A673 (cell line): ENCODE measurements around the gene FSTL4. TPM values are rescaled to one million over a fixed set of nuclear protein-coding genes. Genes with fewer than 3 reads are reported as not detected.

Source experiments
- BruUV-seq: library from RNA; stranded (reverse); fragments of 400-500 nt; replicated peaks from 2 replicates; lab custom pipeline; 2021; lab: Mats Ljungman, UMichigan
- CTCF ChIA-PET: fragments of 300-600 bp; sonication (Branson Sonifier 250); formaldehyde crosslinking; loops from one replicate; lab custom pipeline; 2022; ENCODE audit warnings: antibody characterized with exemption; lab: Charles Lee
- POLR2A ChIA-PET: fragments of 300-600 bp; sonication (Branson Sonifier 250); formaldehyde crosslinking; loops from one replicate; lab custom pipeline; 2022; ENCODE audit warnings: antibody characterized with exemption; ENCODE audit not compliant: low non-redundant PET; lab: Charles Lee
- DNase-seq: peaks from one replicate; pipeline ENCODE4 v3.0.0-alpha.2; 2015; ENCODE audit warnings: low spot score
- H3K27ac ChIP-seq: fragments of 200-600 bp; sonication (generic); 2 replicates; pipeline ENCODE4 v1.5.1; 2016; ENCODE audit warnings: mixed run types, low read depth, mild to moderate bottlenecking, mixed read lengths, antibody characterized with exemption, low read length; ENCODE audit not compliant: poor library complexity, severe bottlenecking
- H3K27me3 ChIP-seq: fragments of 200-600 bp; sonication (generic); replicated peaks from 2 replicates; pipeline ENCODE4 v1.6.1; 2017; ENCODE audit warnings: mixed run types, low read depth, mild to moderate bottlenecking, mixed read lengths, antibody characterized with exemption, low read length; ENCODE audit not compliant: insufficient read depth, poor library complexity
- H3K36me3 ChIP-seq: fragments of 200-600 bp; sonication (generic); 2 replicates; pipeline ENCODE4 v1.6.1; 2016; ENCODE audit warnings: mixed run types, mild to moderate bottlenecking, mixed read lengths, antibody characterized with exemption, low read length; ENCODE audit not compliant: insufficient read depth, poor library complexity, severe bottlenecking
- H3K4me1 ChIP-seq: fragments of 200-600 bp; sonication (generic); 2 replicates; pipeline ENCODE4 v1.6.1; 2017; ENCODE audit warnings: mixed run types, mild to moderate bottlenecking, mixed read lengths, antibody characterized with exemption, low read length; ENCODE audit not compliant: insufficient read depth, poor library complexity, severe bottlenecking
- H3K4me3 ChIP-seq: fragments of 200-600 bp; sonication (generic); 2 replicates; pipeline ENCODE4 v1.5.1; 2016; ENCODE audit warnings: low read depth, mixed run types, mild to moderate bottlenecking, mixed read lengths, low read length; ENCODE audit not compliant: poor library complexity, severe bottlenecking
- H3K9me3 ChIP-seq: fragments of 200-600 bp; sonication (generic); 2 replicates; pipeline ENCODE4 v1.6.1; 2016; ENCODE audit warnings: mixed run types, low read depth, mild to moderate bottlenecking, mixed read lengths, antibody characterized with exemption, low read length; ENCODE audit not compliant: poor library complexity, severe bottlenecking
- CTCF ChIP-seq: fragments of 300-800, 200-600 bp; sonication (generic); conservative IDR thresholded peaks from 2 replicates; pipeline ENCODE4 v1.5.1; 2017; ENCODE audit warnings: low read depth, mild to moderate bottlenecking, antibody characterized with exemption, low read length, moderate library complexity, mixed read lengths
- EZH2 ChIP-seq: fragments of 200-600 bp; sonication (generic); IDR thresholded peaks from 2 replicates; pipeline ENCODE4 v1.6.1; 2017; ENCODE audit warnings: borderline replicate concordance, low read depth, mild to moderate bottlenecking, mixed read lengths, antibody characterized with exemption, low read length; ENCODE audit not compliant: poor library complexity, severe bottlenecking
- intact Hi-C: fragments of 100-400 bp; cut with micrococcal nuclease; formaldehyde crosslinking; loops from one replicate; pipeline ENCODE4 v1.10.0; 2022; ENCODE audit not compliant: unreplicated experiment
- total RNA-seq: library from RNA; stranded (reverse); gene quantifications from 2 replicates; pipeline ENCODE4 v1.2.3, GENCODE V29; 2021

The FSTL4 gene
- total RNA-seq, 1 experiment from 2014 or later = 0.86 TPM

- no peaks in the 10 kb centered on the region for H3K27me3 ChIP-seq
- TF ChIP-seq EZH2 (no peak), CTCF (no peak)
- BruUV-seq = no TSS peak
- no peaks in the 10 kb centered on the region for H3K36me3 ChIP-seq
- no peak for DNase-seq
- no peak overlapping the region for H3K4me3 ChIP-seq
- ChIA-PET CTCF (no interaction called here), POLR2A (interaction anchor here (0.7 kb wide), 1 partner anchor 613 kb away, joined by 3 read pairs; no protein-coding TSS in a partner anchor)
- H3K4me1 ChIP-seq = no peaks in the 10 kb centered on the region
- H3K27ac ChIP-seq = no peak overlapping the region
- no peaks in the 10 kb centered on the region for H3K9me3 ChIP-seq
- intact Hi-C loops = no loop called here
Observed at GRCh38 chr5:133471699-133472098, 140.6 kb downstream of the FSTL4 start.

- ChIA-PET CTCF (no interaction called here), POLR2A (interaction anchor here (0.7 kb wide), 1 partner anchor 614 kb away, joined by 3 read pairs; no protein-coding TSS in a partner anchor)
- Histone ChIP-seq H3K9me3 (no peaks in the 10 kb centered on the region), H3K4me1 (no peaks in the 10 kb centered on the region), H3K27me3 (no peaks in the 10 kb centered on the region), H3K27ac (no peak overlapping the region), H3K36me3 (no peaks in the 10 kb centered on the region), H3K4me3 (no peak overlapping the region)
- no peak for DNase-seq
- no TSS peak for BruUV-seq
- TF ChIP-seq CTCF (no peak), EZH2 (no peak)
- intact Hi-C loops = no loop called here
Observed at GRCh38 chr5:133470841-133471240, 141.5 kb downstream of the FSTL4 start.

GRCh38 chr5:133469846-133470245 lies 142.5 kb downstream of the FSTL4 start:
- H3K4me1 ChIP-seq = no peaks in the 10 kb centered on the region
- intact Hi-C loops = no loop called here
- no peak for DNase-seq
- no peaks in the 10 kb centered on the region for H3K9me3 ChIP-seq
- no peaks in the 10 kb centered on the region for H3K36me3 ChIP-seq
- H3K27me3 ChIP-seq = no peaks in the 10 kb centered on the region
- no peak overlapping the region for H3K4me3 ChIP-seq
- H3K27ac ChIP-seq = no peak overlapping the region
- POLR2A ChIA-PET = no interaction called here
- no TSS peak for BruUV-seq
- CTCF ChIA-PET = no interaction called here
- no peak for TF ChIP-seq EZH2
- no peak for TF ChIP-seq CTCF
